ENCODE measurements around the gene ATXN1.

The ATXN1 gene

DNA sequence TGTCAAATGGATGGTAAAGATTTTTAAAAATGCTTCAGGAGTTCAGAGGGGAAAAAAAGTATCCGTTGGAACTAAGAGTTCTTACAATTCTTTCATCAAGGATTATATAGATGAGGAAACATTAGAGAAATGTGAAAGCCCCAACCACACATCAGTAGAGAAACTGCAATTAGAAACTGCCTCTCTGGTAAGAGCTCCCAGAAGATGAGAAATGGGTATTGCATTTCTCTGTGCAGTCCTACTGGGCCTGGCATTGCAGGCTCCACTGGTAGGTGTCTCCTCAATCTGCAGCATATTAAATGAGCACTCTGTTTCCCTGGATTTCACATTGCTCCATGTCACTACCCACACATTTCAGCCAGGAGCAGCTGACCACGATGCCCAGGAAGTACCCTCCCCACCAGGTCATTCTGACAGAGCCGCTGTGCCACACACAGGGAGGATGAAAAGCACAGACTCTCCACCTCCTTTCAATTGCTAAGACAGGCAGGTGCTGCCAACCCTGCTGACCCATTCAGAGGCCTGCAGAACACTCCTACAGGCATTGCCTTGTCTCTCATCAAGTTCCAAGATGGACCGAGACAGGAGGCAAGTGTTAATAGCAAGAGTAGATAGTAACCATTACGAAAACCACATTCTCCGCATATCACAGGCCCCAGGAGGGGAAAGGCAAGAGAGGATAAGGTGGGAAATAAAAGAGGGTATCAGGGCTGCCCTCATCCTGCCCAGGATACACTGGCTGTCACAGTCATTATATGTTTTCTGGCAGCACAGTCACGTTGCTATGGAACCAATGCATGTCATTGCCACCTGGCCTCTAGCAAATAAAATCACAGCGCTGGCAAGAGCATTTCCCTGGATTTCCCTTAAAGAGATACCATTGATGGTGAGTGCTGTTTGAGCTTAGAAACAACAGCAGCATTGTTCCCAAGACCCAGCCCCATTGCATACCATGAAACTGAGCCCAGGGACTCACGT is 241.7 kb downstream of the ATXN1 start:
- no peak for DNase-seq

DNA sequence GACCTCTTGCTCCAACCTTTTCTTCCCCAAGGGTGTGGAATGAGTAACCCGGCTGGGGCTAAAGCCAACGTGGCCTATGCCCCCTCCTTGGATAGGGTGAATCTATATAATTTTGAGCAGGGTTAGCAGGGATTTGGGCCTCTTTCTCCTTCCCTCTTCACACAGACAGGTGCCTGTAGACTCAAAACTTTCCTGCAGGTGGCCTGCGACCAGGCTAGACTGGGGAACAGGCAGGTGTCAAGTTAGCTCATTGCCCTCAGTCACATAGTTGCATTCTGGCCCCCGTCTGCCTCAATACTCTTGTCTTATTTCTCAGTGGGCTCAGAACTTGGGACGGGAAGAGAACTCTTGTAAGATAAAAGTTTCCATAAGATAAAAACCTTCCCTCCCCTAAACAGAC is 243.0 kb downstream of the ATXN1 start:
- no peak for DNase-seq

DNA sequence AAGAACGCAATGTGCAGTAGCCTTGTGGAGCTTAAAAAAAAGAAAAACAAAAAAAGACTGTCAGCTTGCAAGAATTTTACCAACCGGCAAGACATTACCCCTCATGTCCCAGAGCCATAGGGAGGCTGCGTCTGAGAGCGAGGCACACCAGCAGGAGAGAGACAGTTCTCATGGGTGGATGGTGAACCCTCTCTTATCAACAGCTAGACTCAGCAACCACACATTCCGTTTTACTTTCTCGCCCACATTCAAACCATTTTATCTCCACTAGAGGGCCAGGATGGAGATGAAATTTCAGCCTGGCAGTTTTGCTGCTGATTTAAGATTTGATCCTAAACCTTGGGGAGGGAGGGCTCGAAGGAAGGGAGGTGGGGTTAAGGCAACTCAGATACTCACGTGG is 247.0 kb downstream of the ATXN1 start:
- DNase-seq: peak; percentile 12 to 45

DNA sequence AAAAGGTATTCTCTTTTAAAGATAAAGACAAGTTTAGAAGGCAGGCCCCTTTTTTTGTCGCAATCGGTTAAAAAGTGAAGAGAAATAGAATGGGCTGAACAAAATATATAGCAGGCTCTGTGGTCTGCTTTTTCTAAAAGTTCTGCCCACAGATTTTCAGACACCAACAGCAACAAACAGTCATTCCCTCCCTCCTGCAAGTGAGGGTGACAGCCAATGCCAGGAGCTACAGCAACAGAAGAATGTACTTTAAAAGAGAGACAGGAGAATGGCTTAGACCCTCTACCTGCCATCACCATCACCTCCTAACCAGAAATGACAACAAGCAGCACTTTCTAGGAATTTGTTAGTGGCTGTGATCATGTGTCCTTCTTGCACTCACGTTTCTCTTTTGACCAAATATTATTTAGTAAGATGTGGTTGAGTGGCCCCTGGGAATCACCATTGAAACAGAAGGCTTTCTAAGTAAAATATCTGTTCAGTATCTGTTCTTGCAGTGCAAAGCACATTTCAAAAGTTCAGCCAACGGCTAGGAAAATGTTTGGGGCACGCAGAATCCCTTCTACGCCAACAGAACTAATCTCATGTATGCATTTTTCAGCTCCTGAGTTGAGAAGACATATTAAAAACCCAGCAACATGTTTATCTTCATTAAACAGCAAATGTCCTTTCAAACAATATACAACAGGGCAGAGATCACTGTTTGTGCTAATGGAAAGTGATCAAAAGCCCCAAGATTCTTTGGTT is 248.5 kb downstream of the ATXN1 start:
- no peak for DNase-seq

DNA sequence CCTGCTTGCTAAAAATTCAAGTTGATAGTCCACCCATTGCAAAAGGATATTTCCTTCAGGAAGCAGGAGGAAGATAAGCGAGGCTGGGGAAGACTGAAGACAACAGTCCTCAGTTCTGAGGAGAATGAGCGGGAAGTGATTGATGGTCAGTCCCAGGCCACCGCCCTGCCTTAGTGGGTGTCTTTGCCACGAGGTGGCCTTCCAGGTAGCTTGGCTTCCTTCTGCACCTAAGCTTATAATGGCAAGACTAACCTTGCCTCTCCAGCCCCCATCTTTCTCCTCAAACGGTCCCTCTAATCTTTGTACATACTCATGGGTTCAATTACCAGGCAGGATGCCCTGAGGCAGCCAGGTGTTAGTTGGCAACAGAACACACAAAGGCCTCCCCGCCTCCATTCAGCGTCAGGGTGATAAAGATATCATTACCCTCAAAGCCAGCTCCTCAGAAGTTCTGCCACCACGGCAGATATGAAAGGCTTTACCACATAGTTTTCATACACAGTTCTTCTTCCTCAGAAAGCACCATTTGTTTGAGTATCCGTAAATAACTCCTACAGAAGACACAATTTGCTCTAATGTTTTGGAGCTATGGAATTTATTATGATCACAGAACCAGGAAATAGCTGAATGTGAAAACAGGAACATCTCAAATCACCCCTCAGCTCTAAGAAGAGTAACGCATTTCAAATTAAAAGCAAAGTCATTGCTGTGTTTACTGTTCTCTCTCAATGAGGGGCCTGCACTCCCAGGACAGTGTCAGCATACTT is 249.4 kb downstream of the ATXN1 start:
- peak; percentile 28 to 42 for DNase-seq

DNA sequence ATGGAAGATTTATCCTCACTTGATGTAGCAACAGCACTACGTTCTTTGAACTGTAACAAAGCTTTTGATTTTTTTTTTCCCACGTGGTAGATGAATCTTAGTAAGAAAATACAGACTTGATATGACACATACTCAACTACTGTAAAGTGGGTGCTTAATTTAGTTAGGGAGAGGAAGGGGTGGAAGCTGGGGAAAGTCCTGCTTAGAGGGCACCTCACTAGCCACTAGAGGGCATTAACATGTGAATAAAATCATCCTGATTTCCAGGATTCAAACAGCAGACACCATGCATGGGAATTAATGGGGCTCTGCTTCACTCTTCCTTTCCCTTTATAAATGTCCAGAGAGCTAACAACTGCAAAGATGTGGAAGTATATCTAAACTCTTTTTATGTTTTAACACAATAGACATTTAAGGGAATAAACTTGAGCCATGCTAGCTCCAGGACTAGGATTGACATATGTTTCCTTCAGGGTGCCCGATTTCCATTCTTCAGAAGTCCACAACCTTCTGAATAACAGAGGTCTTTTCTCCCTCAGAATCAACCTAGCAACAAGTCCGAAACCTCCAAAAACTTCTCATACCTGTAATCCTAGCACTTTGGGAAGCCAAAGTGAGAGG is 250.1 kb downstream of the ATXN1 start:
- DNase-seq: peak in 1 of 2 donors; percentile 27

DNA sequence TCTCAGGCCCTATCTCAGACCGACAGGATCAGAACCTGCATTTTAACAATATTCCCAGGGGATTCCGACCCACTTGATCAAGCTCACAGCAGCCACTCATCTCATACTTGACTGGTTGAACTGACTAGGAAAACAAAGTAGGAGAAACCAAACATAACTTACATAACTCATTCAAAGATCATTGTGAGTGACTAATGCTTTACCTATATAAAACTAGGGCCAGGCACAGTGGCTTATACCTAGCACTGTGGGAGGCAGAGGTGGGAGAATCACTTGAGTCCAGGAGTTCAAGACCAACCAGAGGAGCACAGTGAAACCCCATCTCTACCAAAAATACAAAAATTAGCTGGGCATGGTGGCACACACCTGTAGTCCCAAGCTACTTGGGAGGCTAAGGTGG is 251.0 kb downstream of the ATXN1 start:
- no peak for DNase-seq

DNA sequence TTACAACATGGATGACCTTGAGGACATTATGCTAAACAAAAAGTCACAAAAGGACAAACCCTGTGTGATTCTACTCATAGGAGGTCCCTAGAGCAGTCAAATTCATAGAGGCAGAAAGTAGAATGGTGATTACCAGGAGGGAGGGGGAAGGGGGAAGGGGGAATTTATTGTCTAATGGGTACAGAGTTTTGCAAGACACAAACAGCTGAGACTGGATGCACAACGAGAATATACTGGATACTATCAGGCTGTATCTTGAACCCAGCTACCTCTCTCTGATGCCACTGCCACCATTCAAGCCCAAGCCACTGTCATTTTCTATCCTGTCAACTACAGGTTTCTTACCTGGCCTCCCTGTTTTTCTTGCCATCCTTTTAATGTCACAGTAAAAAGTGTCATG is 252.3 kb downstream of the ATXN1 start:
- no peak for DNase-seq

DNA sequence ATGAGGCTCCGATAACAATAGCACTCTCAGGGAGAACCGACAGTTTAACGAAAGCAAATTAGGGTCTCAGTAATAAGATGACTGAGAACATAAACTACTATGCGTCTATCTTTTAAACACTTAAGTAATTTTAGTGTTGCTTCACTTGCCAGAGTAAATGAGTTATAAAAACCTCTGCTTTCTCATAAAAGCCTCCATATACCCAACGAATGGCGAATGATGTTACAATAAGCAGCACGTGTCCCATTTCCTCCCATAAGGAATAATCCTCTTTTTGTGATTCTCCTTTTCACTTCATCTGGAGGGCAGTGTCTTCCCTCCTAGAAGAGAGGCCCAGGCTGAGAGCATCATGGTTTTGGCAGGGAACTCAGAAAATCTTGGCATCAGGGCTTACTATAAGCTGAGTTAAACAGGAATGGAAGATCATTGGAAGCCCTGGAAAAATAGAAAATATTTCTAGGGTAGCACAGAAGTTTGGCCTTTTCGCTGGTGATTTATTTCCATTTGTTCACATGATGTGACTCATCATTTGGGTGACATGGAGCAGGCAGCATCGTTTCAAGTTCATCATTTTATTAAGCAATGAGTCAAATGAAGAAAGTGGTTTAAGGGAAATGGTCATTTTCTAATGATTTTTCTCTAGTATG is 255.4 kb downstream of the ATXN1 start:
- no peak for DNase-seq

DNA sequence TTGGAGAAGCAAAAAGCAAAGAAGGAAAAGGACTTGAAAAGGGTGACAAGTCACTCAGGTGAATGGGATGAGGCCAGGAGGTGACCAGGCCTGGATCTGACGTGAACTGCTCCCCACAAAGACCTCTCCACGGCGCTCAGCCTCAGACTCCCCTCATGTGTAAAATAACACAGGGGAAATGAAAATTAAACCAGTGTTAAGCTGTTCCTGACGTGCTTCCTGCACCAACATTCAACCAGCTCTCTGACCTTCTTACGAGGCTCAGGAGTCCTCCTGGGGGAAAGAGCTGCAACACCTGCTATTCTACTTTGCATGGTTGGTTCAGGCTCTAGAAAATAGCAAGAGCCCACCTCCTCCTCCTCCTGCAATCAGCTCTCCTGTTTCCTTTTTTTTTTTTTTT is 256.7 kb downstream of the ATXN1 start:
- no peak for DNase-seq

DNA sequence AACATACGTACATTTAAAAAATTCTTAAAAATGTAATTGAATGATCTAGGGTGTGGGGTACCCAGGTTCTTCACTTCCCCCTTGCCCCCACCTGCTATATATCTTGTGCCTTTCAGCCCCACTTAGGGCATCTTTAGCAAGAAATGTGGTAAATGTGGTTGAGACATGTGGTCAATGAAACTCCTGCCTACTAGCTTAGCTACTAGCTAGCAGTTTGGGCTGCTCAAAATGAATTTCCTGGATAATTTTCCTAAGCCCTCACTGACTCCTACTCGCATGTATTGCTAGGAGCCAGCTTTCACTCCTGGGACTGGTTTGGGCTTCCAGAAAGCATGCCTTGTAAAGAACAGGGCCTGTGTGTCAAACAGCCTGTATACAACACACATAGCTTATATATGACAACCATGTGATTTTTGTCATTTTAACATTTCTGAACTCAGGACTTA is 257.3 kb downstream of the ATXN1 start:
- DNase-seq: no peak

DNA sequence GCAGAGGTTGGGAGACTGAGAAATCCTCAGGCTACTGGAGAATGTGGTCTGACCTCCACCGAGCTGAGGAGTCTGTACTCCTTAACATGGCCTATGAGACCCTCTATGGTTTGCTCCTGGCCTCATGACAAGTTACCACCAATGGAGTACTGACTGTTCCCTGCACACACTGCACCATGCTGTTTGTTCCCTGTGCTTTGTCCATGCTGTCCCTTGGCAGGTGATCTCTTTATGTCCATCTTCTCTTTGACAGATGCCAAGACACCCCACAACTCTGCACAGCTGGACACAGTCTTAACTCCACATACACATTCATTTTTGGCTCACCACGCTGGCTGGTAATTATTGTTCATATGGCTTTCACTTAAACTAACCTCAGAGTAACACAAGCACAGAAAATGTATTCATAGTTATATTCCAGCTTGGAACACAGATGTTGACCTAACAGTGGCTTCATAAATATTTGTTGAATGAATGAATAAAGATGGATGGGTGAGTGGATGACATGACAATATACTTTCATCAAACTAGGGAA is 258.0 kb downstream of the ATXN1 start:
- DNase-seq: no peak

DNA sequence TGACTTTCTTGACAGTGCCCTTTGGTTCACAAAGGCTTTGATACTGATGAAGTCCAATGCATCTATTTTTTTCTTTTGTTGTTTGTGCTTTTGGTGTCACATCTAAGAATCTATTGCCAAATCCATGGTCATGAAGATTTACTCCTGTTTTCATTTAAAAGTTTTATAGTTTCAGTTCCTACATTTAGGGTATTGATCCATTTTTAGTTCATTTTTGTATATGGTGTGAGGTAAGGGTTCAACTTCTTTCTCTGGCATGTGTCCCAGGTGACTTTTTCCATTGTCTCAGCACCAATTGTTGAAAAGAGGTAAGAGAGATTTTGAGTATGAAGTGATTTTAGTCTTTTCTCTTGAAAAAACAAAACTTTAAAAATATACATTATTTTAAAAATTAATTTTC is 262.3 kb downstream of the ATXN1 start:
- DNase-seq: no peak

DNA sequence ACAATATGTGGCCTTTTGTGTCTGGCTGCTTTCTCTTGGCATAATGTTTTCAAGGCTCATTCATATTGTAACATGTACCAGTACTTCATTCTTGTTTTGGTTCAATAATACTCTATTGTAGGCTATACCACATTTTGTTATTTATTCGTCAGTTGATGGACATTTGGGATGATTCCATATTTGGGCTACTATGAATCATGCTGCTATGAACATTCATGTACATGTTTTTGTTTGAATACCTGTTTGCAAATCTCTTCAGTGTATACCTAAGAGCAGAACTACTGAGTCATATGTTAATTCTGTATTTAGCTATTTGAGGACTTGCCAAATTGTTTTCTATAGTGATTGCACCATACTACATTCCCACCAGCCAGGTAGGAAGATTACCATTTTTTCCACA is 263.0 kb downstream of the ATXN1 start:
- no peak for DNase-seq

DNA sequence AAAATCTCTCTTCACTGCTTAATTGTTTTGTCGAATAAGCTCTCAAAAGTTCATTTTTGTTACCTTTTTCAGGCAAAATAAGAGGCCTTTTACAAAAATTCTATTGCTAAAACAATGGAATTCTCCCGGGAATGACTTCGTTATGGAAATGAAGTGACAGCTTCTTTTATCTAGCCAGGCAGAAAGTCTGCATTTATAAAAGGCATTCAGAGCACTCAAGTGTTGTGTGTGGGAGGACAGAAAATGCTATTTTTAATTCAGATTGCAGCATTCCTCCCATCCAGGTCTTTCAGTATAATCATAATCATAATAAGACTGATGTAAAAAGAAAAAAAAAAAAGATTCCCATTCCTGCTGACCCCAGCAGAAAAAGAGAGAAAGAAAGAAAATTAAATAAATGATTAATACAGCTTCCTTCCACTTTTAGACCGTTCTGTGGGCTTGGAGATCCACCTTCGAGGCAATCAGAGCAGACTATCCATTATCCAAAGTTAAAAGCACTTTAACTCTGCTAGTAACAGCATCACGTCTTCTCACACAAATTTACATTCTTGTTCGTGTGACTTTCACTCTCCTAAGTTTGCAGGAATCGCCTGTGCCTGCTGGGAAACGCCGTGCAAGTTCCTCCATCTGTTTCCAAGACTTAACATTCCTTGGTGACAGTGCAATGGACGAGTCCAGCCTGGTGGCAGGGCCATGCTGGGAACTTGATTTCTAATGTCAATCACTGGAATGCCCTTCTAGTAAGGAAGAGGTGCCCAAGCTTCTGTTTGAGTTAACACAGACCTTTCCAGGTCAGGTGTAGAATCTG is 264.1 kb downstream of the ATXN1 start:
- DNase-seq: no peak

DNA sequence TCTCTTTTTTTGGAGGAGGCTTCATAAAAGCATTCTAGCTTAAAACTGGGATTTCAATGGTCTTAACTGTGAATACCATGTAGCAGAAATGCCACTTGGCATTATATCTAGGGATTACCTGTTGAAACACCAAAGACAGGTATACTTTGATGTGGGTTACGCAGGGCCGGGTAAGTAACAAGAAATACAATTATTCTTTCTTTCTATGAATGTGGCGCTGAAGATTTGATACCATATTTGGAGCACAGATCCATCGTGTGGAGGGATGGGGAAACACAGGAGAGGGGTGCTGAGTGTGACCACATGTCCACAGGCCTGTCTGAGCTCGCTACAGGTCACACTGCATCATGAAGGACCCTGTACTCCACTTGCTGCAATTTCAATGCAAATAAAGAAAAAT is 265.1 kb downstream of the ATXN1 start:
- DNase-seq: no peak

DNA sequence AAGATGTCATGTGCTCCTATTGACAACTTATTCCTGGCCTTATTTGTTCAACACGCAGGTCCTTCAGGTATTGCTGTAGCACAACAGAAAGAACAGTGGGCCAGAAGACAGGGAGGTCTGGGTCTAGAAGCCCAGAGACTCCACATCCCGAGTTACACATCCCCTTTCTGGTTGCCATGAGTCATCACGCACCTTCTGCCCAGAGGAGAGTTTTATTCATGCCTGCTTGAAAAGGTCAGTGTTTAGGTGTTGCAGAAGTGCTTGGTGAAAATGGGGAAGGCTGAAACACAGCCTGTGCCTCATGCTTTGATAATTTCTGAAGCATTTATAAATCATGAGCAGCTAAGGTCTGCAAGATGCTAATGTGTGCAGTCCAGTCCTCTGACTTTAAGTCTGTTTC is 266.5 kb downstream of the ATXN1 start:
- no peak for DNase-seq

DNA sequence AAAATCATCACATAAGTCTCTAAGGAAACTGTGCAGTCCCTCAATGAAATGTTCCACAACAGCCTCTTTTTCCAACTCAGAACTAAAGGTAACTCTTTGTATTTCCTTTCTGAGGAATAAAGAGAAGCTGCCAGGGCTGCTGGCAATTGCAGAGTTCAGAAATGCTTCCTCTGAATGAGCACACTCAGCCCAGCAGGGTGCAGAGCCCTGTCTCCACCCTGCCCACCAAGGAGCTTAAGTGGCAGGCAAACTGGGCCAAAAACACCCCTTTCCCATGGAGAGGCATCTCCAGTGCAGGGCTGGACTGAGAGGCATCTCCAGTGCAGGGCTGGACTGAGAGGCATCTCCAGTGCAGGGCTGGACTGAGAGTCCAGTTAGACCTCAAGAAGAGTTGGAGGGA is 267.5 kb downstream of the ATXN1 start:
- no peak for DNase-seq

DNA sequence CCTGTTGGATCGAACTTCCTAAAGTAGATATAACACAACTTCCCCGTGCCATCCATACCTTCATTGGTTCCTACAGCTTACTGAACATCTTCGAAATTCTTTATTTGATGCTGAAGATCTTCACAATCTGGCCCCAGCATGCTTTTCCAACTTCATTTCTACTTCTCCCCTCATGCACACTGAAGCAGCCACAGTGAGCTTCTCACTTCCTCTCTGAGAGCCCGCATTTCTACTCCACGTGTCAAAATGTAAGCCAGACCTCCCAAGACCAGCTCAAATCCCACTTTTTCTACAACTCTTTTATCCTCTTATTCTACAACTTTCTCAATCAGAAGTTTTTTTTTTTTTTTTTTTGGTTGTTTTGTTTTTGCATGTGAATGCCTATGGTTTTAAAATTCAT is 268.1 kb downstream of the ATXN1 start:
- no peak for DNase-seq

DNA sequence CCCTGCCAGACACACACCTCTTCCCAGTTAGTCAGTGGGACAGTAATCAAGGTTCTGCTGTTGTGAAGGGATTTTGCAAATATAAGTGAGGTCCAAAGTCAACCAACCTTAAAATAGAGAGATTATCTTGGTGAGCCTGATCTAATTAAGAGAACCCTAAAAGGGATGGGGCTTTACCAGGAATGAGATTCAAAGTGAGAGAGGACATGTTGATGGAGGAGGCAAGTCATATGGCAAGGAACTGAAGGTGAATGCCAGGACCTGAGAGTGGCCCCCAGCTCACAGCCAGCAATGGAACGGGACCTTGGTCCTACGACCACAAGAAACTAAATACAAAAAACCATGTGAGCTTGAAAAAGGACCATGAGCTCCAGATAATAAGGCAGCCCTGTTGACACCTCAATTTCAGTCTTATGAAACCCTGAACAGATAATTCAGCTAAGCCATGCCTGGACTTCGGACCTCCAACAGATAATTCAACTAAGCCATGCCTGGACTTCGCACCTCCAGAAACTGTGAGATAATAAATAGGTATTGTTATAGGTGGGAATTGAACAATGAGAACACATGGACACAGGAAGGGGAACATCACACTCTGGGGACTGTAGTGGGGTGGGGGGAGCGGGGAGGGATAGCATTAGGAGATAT is 269.5 kb downstream of the ATXN1 start:
- no peak for DNase-seq

DNA sequence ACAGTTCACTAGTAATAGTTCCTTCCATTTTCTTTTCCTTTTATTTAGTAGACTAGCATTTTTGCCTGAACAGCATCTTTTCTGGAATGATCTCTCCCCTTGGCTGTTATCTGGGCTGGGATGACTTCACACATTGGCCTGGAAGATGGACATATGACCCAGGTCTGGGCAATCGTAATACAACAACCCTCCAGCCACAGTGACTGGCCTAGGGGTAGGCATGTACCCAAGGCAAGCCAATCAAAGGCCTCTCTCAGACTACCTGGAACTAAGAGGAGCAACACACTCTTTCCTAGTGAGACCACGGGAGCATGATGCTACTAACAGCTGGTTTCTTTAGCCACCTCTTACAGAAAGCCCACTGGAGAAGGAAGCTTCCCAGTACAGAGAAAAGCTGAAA is 270.6 kb downstream of the ATXN1 start:
- no peak for DNase-seq
